Fibroblast of peridontal ligament (primary cell): Measurements from ENCODE around the gene GLT8D2.
A peak's percentile ranks its signal among the peaks of the same experiment; 100 is the strongest.

Experiments
- DNase-seq: peaks from one replicate; pipeline ENCODE4 v3.0.0-alpha.2; 2010; ENCODE audit errors: extremely low read depth

The GLT8D2 gene

DNA sequence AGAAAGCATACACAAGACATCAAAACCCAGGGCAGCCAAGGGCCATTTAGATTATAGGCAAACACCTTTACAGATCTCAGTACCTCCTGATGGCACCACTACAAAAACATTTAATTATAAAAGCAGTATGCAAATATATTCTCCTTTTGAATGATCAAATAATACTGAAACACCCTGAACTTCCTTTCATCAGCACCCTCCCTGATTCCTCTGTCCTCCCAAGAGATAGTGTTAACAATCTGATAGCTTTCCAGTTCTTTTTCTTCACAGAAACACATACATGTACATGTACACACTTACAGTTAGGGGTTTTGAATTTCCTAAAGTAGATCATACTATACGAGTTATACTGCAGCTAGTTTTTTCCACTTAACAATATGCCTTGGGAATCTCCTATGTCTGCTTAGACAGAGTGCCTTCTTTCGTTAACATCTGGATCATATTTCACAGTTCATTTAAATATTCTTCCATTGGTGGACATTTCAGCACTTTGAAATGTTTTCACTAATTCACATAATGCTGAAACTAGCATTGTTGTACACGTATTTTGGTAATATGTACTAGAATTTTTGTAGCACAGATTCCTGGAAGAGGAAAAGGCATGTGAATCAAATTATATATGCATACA is 49.1 kb downstream of the GLT8D2 start:
- peak; percentile 37 for DNase-seq

DNA sequence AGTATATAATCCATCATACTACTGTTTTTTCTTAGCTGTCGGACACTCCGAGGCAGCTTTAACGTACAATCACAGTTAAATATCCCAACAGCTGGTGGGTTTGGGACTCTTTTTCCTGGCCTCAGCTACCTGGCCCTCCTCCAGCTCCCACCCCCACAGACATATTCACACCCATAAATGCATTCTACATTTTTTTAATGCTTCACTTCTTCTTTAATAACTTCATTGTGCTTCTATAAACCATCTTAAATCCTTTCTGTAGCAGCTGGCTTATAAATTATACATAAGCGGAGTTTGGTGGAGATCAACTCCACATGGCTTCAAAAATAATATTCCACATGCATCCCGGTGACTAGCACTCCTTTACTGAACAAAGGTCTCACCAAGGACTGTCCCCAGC is 51.0 kb downstream of the GLT8D2 start:
- no peak for DNase-seq

DNA sequence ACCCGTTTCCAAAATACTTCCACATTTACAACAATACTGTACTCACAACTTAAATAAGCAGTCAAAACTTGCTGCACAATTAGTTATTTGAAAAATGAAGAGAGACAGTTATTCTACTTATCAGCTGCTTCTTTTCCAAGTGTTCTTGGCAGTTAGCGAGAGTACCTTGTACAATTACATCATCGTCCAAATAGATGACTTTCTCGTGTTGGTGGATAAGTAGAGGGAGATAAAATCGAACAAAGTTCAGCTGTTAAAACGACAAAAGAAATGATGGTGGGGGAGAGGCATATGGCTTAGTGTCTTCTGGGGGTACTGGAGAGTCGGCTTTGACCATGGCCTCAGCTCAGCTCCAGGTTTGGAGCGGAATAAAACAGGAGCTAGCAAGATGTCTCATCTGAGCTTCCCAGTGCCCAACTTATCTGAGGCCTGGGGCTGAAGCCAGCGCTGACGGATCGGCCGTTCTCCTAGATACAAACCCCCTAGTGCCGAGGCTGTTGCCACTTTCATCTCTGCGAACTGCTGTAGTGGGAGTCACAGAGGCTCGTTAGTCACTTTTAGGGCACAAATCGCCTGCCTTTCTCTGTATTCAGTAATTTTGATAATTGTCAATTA is 52.6 kb downstream of the GLT8D2 start:
- no peak for DNase-seq

DNA sequence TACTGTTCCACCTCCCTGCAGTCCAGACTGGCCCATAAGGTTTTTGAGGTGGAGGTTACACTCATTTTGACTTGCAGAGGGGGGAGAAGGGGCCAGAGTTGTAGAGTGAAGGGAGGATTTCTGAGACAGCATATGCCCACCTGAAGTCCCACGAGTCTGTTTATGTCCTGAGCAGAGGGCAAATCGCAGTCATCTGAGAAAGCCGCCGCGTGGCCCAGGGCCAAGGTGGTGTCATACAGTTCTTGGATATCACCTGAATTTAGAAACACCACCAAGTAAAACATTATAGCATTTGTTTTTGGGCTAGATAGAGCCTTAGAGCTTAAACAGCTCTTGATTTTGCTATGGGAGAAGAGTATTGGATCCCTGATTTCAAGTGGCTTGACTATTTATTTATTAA is 53.4 kb downstream of the GLT8D2 start:
- DNase-seq = no peak

DNA sequence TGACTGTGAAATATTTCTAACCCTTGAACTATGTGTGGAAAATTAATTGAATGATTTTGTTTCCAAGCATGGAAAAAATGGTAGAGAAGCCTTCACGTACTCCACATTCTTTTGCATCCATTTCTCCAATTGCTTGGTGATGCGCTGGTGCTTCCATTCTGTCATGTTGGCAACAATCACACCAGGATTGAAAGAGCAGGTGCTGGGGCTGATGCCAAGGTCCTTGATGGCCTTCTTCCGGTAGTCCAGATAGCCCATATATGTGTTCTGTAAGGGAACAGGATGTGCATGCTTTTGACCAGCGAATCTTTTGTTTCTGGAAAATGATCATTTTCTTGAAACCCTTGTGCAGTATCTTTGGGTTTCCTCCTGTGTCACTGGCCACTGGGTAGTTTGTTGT is 55.8 kb downstream of the GLT8D2 start:
- no peak for DNase-seq

DNA sequence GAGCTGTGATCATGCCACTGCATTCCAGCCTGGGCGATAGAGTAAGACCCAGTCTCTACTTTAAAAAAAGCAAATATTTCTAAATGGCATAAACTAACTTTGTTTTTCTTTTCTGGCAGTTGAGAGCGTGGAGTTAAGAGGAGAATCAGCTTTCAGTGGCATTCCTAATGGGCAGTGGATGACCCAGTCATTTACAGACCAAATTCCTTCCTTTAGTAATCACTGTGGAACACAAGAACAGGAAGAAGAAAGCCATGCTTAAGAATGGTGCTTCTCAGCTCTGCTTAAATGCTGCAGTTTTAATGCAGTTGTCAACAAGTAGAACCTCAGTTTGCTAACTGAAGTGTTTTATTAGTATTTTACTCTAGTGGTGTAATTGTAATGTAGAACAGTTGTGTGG is 63.2 kb downstream of the GLT8D2 start:
- DNase-seq = peak; percentile 88

DNA sequence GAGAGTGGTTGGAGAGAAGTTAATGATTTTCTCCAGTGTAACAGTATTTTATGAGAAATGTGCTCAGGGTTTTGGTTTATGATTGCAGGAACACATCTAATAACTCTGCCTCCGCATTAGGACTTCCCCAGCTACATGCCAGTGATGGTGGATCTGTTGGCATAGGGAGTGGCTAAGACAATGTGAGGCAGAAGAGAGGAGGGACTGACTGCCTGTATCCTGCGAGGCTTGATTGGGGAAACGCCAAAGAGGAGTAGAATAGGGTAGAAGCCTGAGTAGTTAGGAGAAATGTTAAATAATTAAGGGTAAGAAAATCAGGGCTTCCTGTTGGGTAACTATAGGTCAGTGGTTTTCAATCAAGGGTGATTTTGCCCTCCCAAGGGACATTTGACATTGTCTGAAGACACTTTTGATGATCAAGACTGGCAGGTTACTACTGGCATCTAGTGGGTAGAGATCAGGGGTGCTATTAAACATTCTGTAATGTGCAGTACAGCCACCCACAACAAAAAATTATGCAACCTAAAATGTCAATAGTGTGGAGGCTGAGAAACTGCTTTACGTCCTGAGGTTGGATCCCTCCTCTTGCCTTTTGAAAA is 71.5 kb downstream of the GLT8D2 start:
- DNase-seq = no peak

DNA sequence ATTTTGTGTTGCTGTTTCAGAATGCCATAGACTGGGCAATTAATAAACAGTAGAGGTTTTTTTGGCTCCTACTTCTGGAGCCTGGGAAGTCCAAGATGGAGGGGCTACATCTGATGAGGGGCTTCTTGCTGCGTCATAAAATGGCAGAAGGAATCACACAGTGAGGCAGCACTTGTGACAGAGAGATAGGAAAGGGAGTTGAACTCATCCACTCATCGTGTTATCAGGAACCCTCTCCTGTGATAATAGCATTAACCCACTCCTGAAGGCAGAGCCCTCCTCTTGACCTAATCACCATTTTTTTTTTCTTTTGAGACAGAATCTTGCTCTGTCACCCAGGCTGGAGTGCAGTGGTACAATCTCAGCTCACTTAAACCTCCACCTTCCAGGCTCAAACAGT is 74.6 kb downstream of the GLT8D2 start:
- no peak for DNase-seq

DNA sequence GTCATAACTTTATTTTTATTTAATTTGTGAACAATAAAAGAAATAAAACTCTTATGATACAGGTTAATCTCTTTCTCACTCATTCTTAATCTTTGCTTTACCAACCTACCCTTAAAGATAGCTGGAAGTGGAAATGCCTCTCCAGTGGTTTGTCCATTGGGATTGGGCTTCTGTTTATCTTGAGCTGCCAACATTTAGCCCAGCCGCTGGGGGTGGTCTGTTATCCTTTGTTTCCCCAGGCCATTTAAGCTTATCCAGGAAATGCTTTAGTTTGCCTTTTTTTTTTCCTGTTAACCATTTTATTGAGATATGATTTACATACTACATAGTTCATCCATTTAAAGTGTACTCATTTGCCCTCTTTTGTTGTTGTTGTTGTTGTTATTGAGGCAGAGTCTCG is 76.1 kb downstream of the GLT8D2 start:
- DNase-seq = no peak

DNA sequence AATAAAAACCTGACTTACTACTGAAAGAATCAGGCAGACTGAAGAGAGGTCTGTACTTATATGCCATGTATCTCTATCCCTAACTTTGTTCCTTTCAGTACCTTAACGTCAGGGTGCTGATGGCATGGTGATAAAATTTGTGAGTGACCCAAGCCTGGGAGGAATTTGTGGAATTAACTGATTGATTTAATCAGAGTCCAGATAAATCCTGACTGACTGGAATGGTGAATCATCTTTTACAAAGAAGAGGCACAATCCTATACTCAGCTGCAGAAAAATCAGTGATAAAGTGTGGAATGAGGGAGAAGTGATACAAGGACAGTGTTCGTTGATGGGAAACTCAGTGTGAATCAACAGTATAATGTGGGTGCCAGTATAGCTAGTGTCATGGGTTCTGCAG is 80.6 kb downstream of the GLT8D2 start:
- DNase-seq = peak; percentile 17

DNA sequence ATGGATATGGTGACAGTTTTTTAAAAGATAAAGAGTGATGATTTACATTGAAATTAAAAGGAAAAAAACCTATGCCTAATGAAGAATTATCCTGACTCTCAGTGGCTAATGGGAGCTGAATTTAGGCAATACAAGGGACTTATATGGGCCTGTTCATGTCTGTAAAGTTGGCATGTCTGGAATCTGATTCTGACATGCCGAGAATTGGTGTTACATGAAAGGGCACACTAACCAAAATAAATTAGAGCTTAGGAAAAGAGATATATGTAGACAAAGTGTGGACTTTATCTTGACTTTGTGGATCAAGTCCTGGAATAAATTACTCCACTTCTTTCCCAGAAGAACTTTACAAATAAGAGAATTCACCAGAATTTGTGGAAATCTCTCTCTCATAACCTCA is 83.3 kb downstream of the GLT8D2 start:
- peak; percentile 39 for DNase-seq

DNA sequence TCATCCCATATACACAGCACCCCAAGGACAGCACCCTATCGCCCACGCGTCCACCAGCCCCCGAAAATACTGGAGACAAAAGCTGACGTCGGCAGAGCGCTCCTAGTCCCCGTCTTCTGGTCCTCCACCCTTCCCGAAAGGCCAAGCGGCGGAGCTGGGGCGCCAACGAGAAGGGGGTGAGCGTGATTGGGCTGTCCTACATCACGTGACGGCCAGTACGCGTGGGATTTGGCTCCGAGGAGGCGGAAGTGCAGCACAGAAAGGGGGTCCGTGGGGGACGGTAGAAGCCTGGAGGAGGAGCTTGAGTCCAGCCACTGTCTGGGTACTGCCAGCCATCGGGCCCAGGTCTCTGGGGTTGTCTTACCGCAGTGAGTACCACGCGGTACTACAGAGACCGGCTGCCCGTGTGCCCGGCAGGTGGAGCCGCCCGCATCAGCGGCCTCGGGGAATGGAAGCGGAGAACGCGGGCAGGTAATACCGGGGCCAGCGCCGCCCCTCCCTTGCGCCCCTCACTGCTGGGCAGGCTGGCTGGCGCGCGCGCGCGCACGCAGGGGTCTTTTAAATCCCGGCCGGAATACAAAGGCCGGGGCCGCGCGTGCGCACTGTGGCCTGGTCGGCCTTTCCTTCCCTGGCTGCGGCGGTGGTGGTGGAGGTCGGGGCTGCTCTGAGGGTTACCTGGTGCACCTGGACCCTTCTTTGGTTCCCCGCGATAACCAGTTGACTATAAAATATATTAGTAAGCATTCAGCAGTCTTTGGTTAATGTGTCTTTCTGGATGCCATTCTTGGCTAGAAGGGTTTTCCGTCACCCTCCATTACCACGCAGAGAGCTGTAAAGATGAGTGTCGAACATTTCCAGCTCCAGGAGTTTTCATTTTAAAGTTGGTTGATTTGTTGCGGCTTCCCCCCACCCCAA is 84.1 kb downstream of the GLT8D2 start, which contains the start of gene TDG:
TDG (plus strand) TSS at position 283 of the 915 bp plus-strand sequence; CDS start at position 449, 166 bp downstream.
- DNase-seq = peak; percentile 98

DNA sequence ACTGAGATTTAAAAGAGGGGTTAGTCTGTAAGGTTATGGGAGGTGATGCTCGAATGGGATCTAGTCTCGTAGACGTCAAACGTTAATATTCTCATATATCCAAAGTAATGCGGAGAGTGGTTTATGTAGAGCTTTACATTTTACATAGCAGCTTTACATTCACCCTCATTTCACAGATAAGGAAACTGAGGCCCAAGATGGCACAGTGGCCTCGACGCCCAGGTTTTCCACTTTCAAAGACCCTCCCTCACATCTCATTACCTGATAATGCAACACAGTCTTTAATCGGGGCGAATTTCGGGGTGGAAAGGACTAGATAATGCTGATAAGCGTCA is 84.8 kb downstream of the GLT8D2 start:
- DNase-seq = peak; percentile 16

DNA sequence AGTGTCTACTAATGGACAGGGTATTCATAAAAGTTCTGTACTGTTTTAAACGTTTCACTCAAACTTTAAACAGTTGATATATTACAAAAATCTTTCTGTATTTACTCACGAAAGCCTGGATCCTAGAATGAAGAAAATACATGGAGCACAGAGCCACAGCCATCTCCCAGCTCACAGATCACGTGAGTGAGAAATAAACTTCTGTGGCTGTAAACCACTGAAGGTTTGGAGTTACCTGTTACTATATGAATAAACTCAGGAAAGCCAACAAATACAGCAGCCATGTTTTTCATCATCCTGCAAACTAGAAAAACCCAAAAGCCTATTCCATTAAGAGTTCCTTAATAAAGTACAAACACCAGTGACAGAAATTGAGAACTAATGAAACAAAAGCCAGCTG is 85.2 kb downstream of the GLT8D2 start:
- DNase-seq = peak; percentile 14

DNA sequence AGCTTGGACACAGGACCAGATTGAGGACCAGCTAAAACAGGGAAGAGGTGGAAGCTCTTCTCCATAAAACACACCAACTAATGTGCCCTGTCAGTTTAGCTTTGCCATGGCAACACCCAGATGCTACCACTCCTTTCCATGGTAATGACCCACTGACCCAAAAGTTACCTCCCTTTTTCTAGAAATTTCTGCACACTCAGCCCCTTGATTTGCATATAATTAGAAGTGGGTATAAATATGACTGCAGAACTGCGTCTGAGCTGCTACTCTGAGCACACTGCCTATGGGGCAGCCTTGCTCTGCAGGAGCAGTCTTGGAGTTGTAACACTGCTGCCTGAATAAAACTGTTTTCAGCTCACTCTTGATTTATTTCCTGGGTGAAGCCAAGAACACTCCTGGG is 87.5 kb downstream of the GLT8D2 start:
- DNase-seq = no peak

DNA sequence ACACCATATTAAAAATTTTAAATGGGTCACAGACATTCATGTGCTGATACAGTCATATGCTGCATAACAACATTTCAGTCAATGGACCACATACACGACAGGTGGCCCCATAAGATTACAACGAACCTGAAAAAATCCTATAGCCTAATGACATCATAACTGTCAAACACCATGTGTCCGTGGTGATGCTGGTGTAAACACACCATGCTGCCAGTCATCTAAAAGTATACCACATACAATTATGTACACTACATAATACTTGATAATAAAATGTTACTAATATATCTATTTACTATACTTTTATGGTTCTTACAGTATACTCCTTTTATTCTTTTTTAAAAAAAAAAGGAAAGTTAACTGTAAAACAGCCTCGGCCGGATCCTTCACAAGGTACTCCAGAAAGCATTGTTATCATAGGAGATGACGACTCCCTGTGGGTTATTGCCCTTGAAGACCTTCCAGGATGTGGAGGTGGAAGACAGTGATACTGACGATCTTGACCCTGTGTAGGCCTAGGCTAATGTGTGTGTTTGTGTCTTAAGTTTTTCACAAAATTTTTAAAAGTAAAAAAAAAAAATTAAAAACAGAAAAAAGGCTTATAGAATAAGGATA is 89.3 kb downstream of the GLT8D2 start:
- no peak for DNase-seq

DNA sequence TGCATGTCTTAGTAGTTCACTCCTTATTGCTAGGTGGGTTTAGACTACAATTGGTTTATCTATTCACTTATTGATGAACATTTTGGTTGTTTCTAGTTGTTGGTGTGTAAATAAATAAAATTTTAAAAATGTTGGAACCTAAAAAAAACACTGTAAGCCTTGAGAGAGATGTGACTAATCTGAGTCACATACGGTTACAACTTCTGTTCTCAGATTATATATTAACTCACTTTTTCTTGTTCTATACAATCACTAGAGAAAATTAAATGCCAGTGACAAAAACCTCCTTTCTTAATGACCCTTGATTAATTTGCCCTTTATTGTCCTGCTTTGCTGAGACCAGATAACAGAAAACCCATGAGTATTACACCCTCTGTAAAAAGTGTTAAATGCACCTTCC is 91.4 kb downstream of the GLT8D2 start:
- DNase-seq = no peak

DNA sequence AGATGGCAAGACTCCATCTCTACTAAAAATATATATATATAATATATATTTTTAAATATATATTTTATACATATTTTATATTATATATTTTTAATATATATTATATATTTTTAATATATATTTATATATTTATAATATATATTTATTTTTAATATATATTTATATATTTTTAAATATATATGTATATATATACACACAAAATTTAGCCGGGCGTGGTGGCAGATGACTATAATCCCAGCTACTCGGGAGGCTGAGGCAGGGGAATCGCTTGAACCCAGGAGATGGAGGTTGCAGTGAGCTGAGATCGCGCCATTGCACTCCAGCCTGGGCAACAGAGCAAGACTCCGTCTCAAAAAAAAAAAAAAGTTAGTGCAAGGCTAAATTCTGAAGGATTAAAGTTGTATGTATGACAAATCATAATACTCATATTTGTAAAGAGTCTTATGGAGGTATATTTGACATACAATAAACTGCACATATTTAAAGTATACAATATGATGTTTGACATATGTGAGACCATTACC is 92.1 kb downstream of the GLT8D2 start:
- no peak for DNase-seq

DNA sequence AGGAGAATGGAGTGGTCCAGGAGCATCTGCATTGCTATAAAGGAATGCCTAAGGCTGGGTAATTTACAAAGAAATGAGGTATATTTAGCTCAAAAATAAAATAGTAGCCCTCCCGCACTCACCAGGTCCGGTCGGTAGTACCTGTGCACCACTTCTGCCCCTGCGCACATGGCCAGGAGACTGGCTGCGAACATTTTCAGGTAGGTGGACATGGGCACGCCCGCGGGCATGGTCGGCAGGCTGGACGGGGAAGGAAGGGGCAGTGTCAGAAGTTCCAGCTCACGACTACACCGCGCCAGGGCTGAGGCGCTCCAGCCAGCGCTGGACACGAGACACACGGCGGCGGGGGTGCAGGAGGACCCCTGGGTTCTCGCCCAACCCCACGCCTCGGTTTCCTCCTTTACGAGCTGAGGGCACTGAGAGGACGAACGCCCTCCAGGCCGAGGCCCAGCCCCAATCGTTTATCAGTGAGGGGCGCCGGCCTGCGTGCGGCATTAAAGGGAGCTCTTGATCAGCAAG is 93.4 kb downstream of the GLT8D2 start:
- DNase-seq = no peak

DNA sequence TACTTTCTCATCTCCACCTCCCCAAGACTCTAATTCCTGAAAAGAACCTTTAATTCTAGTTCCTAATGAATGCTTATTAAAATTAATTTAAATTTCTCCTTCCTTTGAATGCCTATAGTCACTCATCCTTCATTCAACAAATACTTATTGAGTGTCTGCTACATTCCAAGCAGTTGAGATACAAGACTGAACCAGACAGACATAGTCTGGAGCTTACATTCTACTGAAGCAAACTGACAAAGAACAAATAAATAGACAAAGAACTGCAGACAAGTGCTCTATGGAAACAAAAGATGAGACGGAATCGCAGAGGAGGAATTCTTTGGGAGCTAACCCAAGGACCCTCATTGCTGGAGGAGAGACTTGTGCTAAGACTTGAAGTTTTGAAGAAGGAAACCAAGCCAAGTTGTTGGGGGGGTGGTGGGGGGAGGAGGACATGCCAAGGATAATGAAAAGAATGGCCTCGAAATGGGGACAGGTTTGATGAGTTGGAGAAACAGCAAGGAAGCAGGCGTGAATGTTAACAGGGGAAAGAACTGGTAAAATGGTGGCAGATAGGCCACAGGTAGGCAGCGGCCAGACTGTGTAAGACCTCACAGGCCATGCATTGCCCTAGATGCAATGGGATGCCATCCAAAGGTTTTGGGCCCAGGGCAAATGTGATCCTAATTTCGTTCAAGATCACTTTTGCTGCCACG is 94.0 kb downstream of the GLT8D2 start:
- no peak for DNase-seq

DNA sequence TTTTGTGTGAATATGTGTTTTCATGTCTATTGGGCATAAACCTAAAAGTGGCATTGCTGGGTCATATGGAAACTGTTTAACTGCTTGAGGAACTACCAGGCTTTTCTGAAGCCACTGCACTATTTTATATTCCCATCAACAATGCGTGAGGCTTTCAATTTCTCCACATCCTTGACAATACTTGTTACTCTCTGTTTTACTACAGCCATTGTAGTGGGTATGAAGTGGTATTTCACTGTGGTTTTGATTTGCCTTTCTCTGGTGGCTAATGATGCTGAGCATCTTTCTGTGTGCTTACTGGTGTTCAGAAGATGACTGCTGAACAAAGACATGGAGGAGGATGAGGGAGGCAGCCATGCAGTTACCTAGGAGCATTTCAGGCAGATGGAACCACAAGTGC is 97.5 kb downstream of the GLT8D2 start:
- no peak for DNase-seq
